IMR-90 (cell line): ENCODE data around the gene ADCK1. TPM values are rescaled to one million over a fixed set of nuclear protein-coding genes. Genes with fewer than 3 reads are reported as not detected.

Source experiments
- ATAC-seq: fragments of 200-7000 bp; cut with Tn5 transposase; 2 replicates; pipeline ENCODE4 v1.9.1; 2020; ENCODE audit warnings: low read depth, mild to moderate bottlenecking, moderate library complexity
- BruUV-seq: library from RNA; stranded (reverse); fragments of 400-500 nt; replicated peaks from 2 replicates; lab custom pipeline; 2021; lab: Mats Ljungman, UMichigan
- CTCF ChIA-PET: fragments of 300-600 bp; formaldehyde crosslinking; extraction: SDS; loops from one replicate; lab custom pipeline; 2021; ENCODE audit warnings: antibody characterized with exemption; lab: Yijun Ruan, JAX
- POLR2A ChIA-PET: fragments of 300-600 bp; sonication (Branson Sonifier 250); formaldehyde crosslinking; loops from one replicate; lab custom pipeline; 2022; ENCODE audit warnings: antibody characterized with exemption; ENCODE audit not compliant: unreplicated experiment; lab: Charles Lee
- DNase-seq: peaks from one replicate; pipeline ENCODE4 v3.0.0; 2013
- H2AFZ ChIP-seq: replicated peaks from 2 replicates; pipeline ENCODE3; 2013; ENCODE audit warnings: low read length, mild to moderate bottlenecking; ENCODE audit not compliant: poor library complexity
- H2AK5ac ChIP-seq: 2 replicates; pipeline ENCODE4 v1.6.1; 2013; ENCODE audit warnings: low read depth, low read length, inconsistent platforms
- H2AK9ac ChIP-seq: replicated peaks from 2 replicates; pipeline ENCODE3; 2013; ENCODE audit warnings: mild to moderate bottlenecking, low read depth, low read length, moderate library complexity; ENCODE audit not compliant: poor library complexity
- H2BK120ac ChIP-seq: 2 replicates; pipeline ENCODE4 v1.6.1; 2013; ENCODE audit warnings: low read depth, low read length, inconsistent platforms
- H2BK15ac ChIP-seq: 3 replicates; pipeline ENCODE4 v1.6.1; 2013; ENCODE audit warnings: low read depth, low read length, inconsistent platforms
- H2BK20ac ChIP-seq: 2 replicates; pipeline ENCODE4 v1.6.1; 2013; ENCODE audit warnings: low read depth, mild to moderate bottlenecking, inconsistent platforms, low read length, moderate library complexity
- H2BK5ac ChIP-seq: 2 replicates; pipeline ENCODE4 v1.6.1; 2013; ENCODE audit warnings: mild to moderate bottlenecking, low read depth, low read length, inconsistent platforms; ENCODE audit not compliant: poor library complexity, severe bottlenecking
- H3K14ac ChIP-seq: replicated peaks from 2 replicates; pipeline ENCODE4 v1.6.1; 2013; ENCODE audit warnings: low read depth, low read length, inconsistent platforms
- H3K18ac ChIP-seq: 2 replicates; pipeline ENCODE4 v1.6.1; 2013; ENCODE audit warnings: low read depth, low read length, control low read depth
- H3K23ac ChIP-seq: 2 replicates; pipeline ENCODE4 v1.6.1; 2013; ENCODE audit warnings: low read depth, low read length, inconsistent platforms
- H3K27ac ChIP-seq: 2 replicates; pipeline ENCODE4 v1.5.1; 2013; ENCODE audit warnings: mild to moderate bottlenecking, control low read depth, low read length; ENCODE audit not compliant: insufficient read depth
- H3K27me3 ChIP-seq: 2 replicates; pipeline ENCODE4 v1.6.1; 2013; ENCODE audit warnings: low read length; ENCODE audit not compliant: control insufficient read depth, insufficient read depth
- H3K36me3 ChIP-seq: 2 replicates; pipeline ENCODE4 v1.6.1; 2013; ENCODE audit warnings: low read length, mixed read lengths; ENCODE audit not compliant: control insufficient read depth, insufficient read depth
- H3K4ac ChIP-seq: 2 replicates; pipeline ENCODE4 v1.6.1; 2013; ENCODE audit warnings: low read depth, low read length, inconsistent platforms
- H3K4me1 ChIP-seq: 2 replicates; pipeline ENCODE4 v1.6.1; 2013; ENCODE audit warnings: low read length, mixed read lengths; ENCODE audit not compliant: control insufficient read depth, insufficient read depth
- H3K4me2 ChIP-seq: 2 replicates; pipeline ENCODE4 v1.6.1; 2013; ENCODE audit warnings: low read depth, mild to moderate bottlenecking, control low read depth, low read length, moderate library complexity
- H3K4me3 ChIP-seq: 2 replicates; pipeline ENCODE4 v1.5.1; 2013; ENCODE audit warnings: low read depth, mild to moderate bottlenecking, control low read depth, low read length, moderate library complexity; ENCODE audit not compliant: insufficient read depth
- H3K56ac ChIP-seq: 2 replicates; pipeline ENCODE4 v1.6.1; 2013; ENCODE audit warnings: low read length, inconsistent platforms; ENCODE audit not compliant: insufficient read depth; ENCODE audit errors: extremely low read depth
- H3K79me1 ChIP-seq, 2 experiments: 2 replicates each; pipeline ENCODE4 v1.6.1; 2013; ENCODE audit warnings: low read length in 2 of 2, inconsistent platforms in 1 of 2, low read depth in 1 of 2
- H3K9ac ChIP-seq: 2 replicates; pipeline ENCODE4 v1.6.1; 2013; ENCODE audit warnings: low read depth, low read length, control low read depth
- H3K9me1 ChIP-seq: 2 replicates; pipeline ENCODE4 v1.6.1; 2013; ENCODE audit warnings: low read length, inconsistent platforms; ENCODE audit not compliant: insufficient read depth
- H3K9me3 ChIP-seq: 2 replicates; pipeline ENCODE4 v1.6.1; 2013; ENCODE audit warnings: low read length; ENCODE audit not compliant: control insufficient read depth, insufficient read depth
- H4K20me1 ChIP-seq: 2 replicates; pipeline ENCODE4 v1.6.1; 2013; ENCODE audit warnings: low read length, inconsistent platforms; ENCODE audit not compliant: insufficient read depth
- H4K5ac ChIP-seq: 2 replicates; pipeline ENCODE4 v1.6.1; 2013; ENCODE audit warnings: mild to moderate bottlenecking, low read depth, low read length, control low read depth
- H4K8ac ChIP-seq, 2 experiments: 2 replicates each; pipeline ENCODE4 v1.6.1; 2013; ENCODE audit warnings: low read depth in 2 of 2, low read length in 2 of 2, control low read depth in 1 of 2, inconsistent platforms in 1 of 2
- H4K91ac ChIP-seq: 2 replicates; pipeline ENCODE4 v1.6.1; 2013; ENCODE audit warnings: low read depth, low read length, inconsistent platforms; ENCODE audit not compliant: insufficient read depth
- BHLHE40 ChIP-seq: fragments of 150-350 bp; IDR thresholded peaks from 2 replicates; pipeline ENCODE4 v1.6.1; 2016; ENCODE audit warnings: mild to moderate bottlenecking, low read depth, low read length
- CHD1 ChIP-seq: IDR thresholded peaks from 2 replicates; pipeline ENCODE4 v1.6.1; 2012; ENCODE audit warnings: low read depth, low read length, improper control_type of control experiment
- FOS ChIP-seq: fragments of 150-350 bp; IDR thresholded peaks from 2 replicates; pipeline ENCODE4 v1.6.1; 2016; ENCODE audit warnings: low read depth, low read length
- MAFK ChIP-seq: IDR thresholded peaks from 2 replicates; pipeline ENCODE4 v1.6.1; 2012; ENCODE audit warnings: low read depth, low read length, improper control_type of control experiment
- MAZ ChIP-seq: IDR thresholded peaks from 2 replicates; pipeline ENCODE4 v1.6.1; 2012; ENCODE audit warnings: low read depth, mild to moderate bottlenecking, low read length, improper control_type of control experiment, moderate library complexity, borderline replicate concordance
- NFE2L2 ChIP-seq: fragments of 150-350 bp; IDR thresholded peaks from 2 replicates; pipeline ENCODE4 v1.6.1; 2016; ENCODE audit warnings: low read depth, mild to moderate bottlenecking, low read length
- POLR2A ChIP-seq: IDR thresholded peaks from 2 replicates; pipeline ENCODE4 v1.6.1; 2012; ENCODE audit warnings: mild to moderate bottlenecking, low read depth, low read length
- RAD21 ChIP-seq: IDR thresholded peaks from 2 replicates; pipeline ENCODE4 v1.6.1; 2012; ENCODE audit warnings: low read length, improper control_type of control experiment
- RCOR1 ChIP-seq: IDR thresholded peaks from 2 replicates; pipeline ENCODE4 v1.6.1; 2012; ENCODE audit warnings: mild to moderate bottlenecking, low read length, improper control_type of control experiment; ENCODE audit not compliant: insufficient replicate concordance
- RFX5 ChIP-seq: IDR thresholded peaks from 2 replicates; pipeline ENCODE4 v1.8.0; 2012; ENCODE audit warnings: low read depth, mild to moderate bottlenecking, low read length, moderate library complexity
- WGBS, 2 experiments: methylation state at CpG; one replicate each; pipeline versions ENCODE4 v1.1.5 to v1.1.7; 2013; ENCODE audit warnings: missing lambda C conversion rate in 2 of 2; ENCODE audit not compliant: insufficient read length in 1 of 2; ENCODE audit errors: extremely low coverage in 2 of 2; 5-methylcytosine and 5-hydroxymethylcytosine counted together
- dilution Hi-C: fragments of 300-500 bp; cut with HindIII; formaldehyde crosslinking; loops from one replicate; pipeline ENCODE4 v1.14.3; 2018; ENCODE audit warnings: low sequenced_read_pairs; ENCODE audit not compliant: unreplicated experiment
- in situ Hi-C: fragments of 300-500 bp; cut with MboI; formaldehyde crosslinking; loops from 3 replicates; pipeline ENCODE4 v1.14.3; 2019; ENCODE audit warnings: low sequenced_read_pairs, inconsistent platforms, mixed read lengths
- intact Hi-C: fragments of 100-400 bp; cut with micrococcal nuclease; formaldehyde crosslinking; loops from 2 replicates; pipeline ENCODE4 v1.10.0; 2022
- polyA plus RNA-seq, 3 experiments: library from polyadenylated mRNA; depleted of rRNA; stranded (reverse); fragments of >200 nt; gene quantifications; 2 replicates each; pipeline ENCODE4 v1.2.3, GENCODE V29; 2012; ENCODE audit warnings: low replicate concordance in 1 of 3
- total RNA-seq: library from RNA; depleted of rRNA; stranded (reverse); fragments of >200 nt; gene quantifications from 2 replicates; pipeline ENCODE4 v1.2.3, GENCODE V29; 2012
- TF ChIP-seq, protein P1 (sequence below): fragments of 150-350 bp; IDR thresholded peaks from 2 replicates; pipeline ENCODE4 v1.6.1; 2016; ENCODE audit warnings: low read depth, mild to moderate bottlenecking, low read length, moderate library complexity, borderline replicate concordance
- TF ChIP-seq, protein P2 (sequence below): fragments of 150-350 bp; IDR thresholded peaks from 2 replicates; pipeline ENCODE4 v1.6.1; 2017; ENCODE audit warnings: mild to moderate bottlenecking, antibody characterized with exemption, low read length, low read depth

The ADCK1 gene
- total and polyA plus RNA-seq, 2 of the 4 experiments (the other 2 are of a cell fraction) = 1.6 to 4.6 TPM

DNA sequence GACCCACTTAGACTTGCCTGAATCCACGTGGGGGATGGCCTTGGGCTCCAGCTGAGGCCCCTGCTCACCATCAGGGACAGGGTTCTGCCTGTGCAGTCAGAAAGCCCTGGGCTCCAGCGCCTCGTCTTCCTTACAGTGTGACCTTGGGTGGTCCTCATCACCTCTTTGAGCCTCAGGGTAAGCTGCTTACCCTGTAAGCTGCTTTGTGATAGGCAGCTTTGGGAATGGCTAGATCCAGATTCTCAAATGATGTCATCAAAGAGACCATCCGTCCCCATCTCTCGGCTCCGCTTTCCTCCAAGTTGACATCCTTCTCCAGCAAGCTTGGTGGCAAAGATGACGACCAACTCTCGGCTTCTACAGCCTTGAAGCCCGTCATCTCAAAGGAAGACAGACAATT is 127.0 kb downstream of the ADCK1 start:
- H4K8ac ChIP-seq = no peak overlapping the region
- no peak overlapping the region for H3K4me3 ChIP-seq
- no peaks in the 10 kb centered on the region for H3K36me3 ChIP-seq
- WGBS, 2 experiments = no CpG with 5 or more reads among the region's 9 CpGs
- no peaks in the 10 kb centered on the region for H4K20me1 ChIP-seq
- H2AK5ac ChIP-seq = no peak overlapping the region
- no peak overlapping the region for H3K4ac ChIP-seq
- H3K18ac ChIP-seq = no peak overlapping the region
- no peak overlapping the region for H2BK15ac ChIP-seq
- no TSS peak for BruUV-seq
- ATAC-seq (no peak), DNase-seq (no peak)
- TF ChIP-seq, protein P1, sequence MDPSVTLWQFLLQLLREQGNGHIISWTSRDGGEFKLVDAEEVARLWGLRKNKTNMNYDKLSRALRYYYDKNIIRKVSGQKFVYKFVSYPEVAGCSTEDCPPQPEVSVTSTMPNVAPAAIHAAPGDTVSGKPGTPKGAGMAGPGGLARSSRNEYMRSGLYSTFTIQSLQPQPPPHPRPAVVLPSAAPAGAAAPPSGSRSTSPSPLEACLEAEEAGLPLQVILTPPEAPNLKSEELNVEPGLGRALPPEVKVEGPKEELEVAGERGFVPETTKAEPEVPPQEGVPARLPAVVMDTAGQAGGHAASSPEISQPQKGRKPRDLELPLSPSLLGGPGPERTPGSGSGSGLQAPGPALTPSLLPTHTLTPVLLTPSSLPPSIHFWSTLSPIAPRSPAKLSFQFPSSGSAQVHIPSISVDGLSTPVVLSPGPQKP = no peak
- TF ChIP-seq RAD21 (no peak), POLR2A (no peak), MAFK (no peak), RCOR1 (no peak), CHD1 (no peak), BHLHE40 (no peak), RFX5 (no peak), NFE2L2 (no peak), MAZ (no peak), FOS (no peak)
- TF ChIP-seq, protein P2, sequence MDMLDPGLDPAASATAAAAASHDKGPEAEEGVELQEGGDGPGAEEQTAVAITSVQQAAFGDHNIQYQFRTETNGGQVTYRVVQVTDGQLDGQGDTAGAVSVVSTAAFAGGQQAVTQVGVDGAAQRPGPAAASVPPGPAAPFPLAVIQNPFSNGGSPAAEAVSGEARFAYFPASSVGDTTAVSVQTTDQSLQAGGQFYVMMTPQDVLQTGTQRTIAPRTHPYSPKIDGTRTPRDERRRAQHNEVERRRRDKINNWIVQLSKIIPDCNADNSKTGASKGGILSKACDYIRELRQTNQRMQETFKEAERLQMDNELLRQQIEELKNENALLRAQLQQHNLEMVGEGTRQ = no peak
- H2BK5ac ChIP-seq = no peak overlapping the region
- POLR2A ChIA-PET = no interaction called here
- no peak overlapping the region for H4K5ac ChIP-seq
- no peaks in the 10 kb centered on the region for H3K9me3 ChIP-seq
- in situ Hi-C loops (no loop called here), dilution Hi-C loops (no loop called here), intact Hi-C loops (no loop called here)
- H3K79me1 ChIP-seq = no peaks in the 10 kb centered on the region
- no peaks in the 10 kb centered on the region for H3K4me1 ChIP-seq
- no peaks in the 10 kb centered on the region for H3K9me1 ChIP-seq
- no peak overlapping the region for H3K27ac ChIP-seq
- no peak overlapping the region for H3K56ac ChIP-seq
- no peak overlapping the region for H2BK20ac ChIP-seq
- H4K91ac ChIP-seq = no peak overlapping the region
- no peak overlapping the region for H3K23ac ChIP-seq
- CTCF ChIA-PET = no interaction called here
- no peak overlapping the region for H2AFZ ChIP-seq
- no peak overlapping the region for H2AK9ac ChIP-seq
- H3K27me3 ChIP-seq = no peaks in the 10 kb centered on the region
- H2BK120ac ChIP-seq = no peak overlapping the region
- no peak overlapping the region for H3K4me2 ChIP-seq
- H3K14ac ChIP-seq = no peak overlapping the region
- H3K9ac ChIP-seq = no peak overlapping the region
